GOT3 (cell line): Measurements from ENCODE around the gene BLTP3B.

Experiments used
- DNase-seq: peaks from one replicate; lab custom pipeline; 2025; ENCODE audit warnings: mixed read lengths; lab: John Stamatoyannopoulos, UW

BLTP3B gene

GRCh38 chr12:100110276-100110675 is 32.4 kb downstream of the BLTP3B start:
- no peak for DNase-seq

DNA sequence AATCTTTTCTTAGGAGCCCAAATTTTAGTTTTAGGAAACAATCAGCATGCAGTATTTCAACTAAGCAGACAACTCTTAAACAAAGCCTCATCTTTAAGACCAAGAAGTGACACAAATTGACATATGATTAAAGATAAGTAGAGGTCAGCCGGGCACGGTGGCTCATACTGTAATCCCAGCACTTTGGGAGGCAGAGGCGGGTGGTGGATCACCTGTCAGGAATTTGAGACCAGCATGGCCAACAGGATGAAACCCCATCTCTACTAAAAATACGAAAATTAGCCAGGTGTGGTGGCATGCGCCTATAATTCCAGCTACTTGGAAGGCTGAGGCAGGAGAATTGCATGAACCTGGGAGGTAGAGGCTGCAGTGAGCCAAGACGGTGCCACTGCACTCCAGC is 35.8 kb downstream of the BLTP3B start:
- DNase-seq, result no peak

DNA sequence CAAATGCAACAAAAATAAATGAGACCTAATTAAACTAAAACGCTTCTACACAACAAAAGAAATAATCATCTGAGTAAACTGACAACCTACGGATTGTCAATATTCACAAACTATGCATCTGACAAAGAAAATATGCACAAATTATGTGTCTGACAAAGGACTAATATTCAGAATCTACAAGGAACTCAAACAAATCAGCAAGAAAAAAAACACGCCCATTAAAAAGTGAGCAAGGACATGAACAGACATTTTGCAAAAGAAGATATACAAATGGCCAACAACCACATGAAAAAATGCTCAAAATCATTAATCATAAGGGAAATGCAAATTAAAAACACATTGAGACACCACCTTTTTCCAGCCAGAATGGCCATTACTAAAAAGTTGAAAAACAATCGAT is 37.0 kb downstream of the BLTP3B start:
- DNase-seq, result no peak

- no peak for DNase-seq
Measured at GRCh38 chr12:100101000-100101399, 41.7 kb downstream of the BLTP3B start.
